HepG2 (cell line): ENCODE measurements around the gene C14orf93. TPM values are rescaled to one million over a fixed set of nuclear protein-coding genes. Genes with fewer than 3 reads are reported as not detected.

Experiments used
- ELF1 ChIP-seq: sonication (generic); formaldehyde crosslinking; IDR thresholded peaks from 2 replicates; pipeline ENCODE4 v1.4.0; 2020; ENCODE audit warnings: missing genetic modification reagents
- FOXO1 ChIP-seq: sonication (generic); formaldehyde crosslinking; IDR thresholded peaks from 2 replicates; pipeline ENCODE4 v1.4.0; 2020; ENCODE audit warnings: missing genetic modification reagents
- GTF3A ChIP-seq: sonication (generic); formaldehyde crosslinking; conservative IDR thresholded peaks from 2 replicates; pipeline ENCODE4 v1.4.0; 2020; ENCODE audit warnings: mild to moderate bottlenecking, missing genetic modification reagents
- HMGXB3 ChIP-seq: sonication (generic); formaldehyde crosslinking; IDR thresholded peaks from 2 replicates; pipeline ENCODE4 v1.4.0; 2020; ENCODE audit warnings: missing genetic modification reagents, borderline replicate concordance
- HOXA5 ChIP-seq: sonication (generic); formaldehyde crosslinking; IDR thresholded peaks from 2 replicates; pipeline ENCODE4 v1.4.0; 2020; ENCODE audit warnings: missing genetic modification reagents
- IRF2 ChIP-seq: IDR thresholded peaks from 2 replicates; pipeline ENCODE4 v1.6.1; 2018; ENCODE audit warnings: missing genetic modification reagents, missing compliant biosample characterization
- MAFF ChIP-seq: IDR thresholded peaks from 2 replicates; pipeline ENCODE4 v1.6.1; 2011; ENCODE audit warnings: low read depth, low read length, improper control_type of control experiment
- ONECUT2 ChIP-seq: sonication (generic); formaldehyde crosslinking; IDR thresholded peaks from 2 replicates; pipeline ENCODE4 v1.4.0; 2020; ENCODE audit warnings: missing genetic modification reagents
- PAX8 ChIP-seq: sonication (generic); formaldehyde crosslinking; IDR thresholded peaks from 2 replicates; pipeline ENCODE4 v1.8.0; 2022; ENCODE audit warnings: mild to moderate bottlenecking, missing genetic modification reagents, borderline replicate concordance
- SAP130 ChIP-seq: IDR thresholded peaks from 2 replicates; pipeline ENCODE4 v1.6.1; 2016; ENCODE audit warnings: low read depth
- SETDB1 ChIP-seq: sonication (generic); formaldehyde crosslinking; IDR thresholded peaks from 2 replicates; pipeline ENCODE4 v1.5.1; 2020; ENCODE audit warnings: missing genetic modification reagents, mild to moderate bottlenecking, borderline replicate concordance
- SMARCC2 ChIP-seq: fragments of 450-650 bp; IDR thresholded peaks from 2 replicates; pipeline ENCODE4 v1.6.1; 2017; ENCODE audit warnings: antibody characterized with exemption, mild to moderate bottlenecking
- TEAD2 ChIP-seq: sonication (generic); formaldehyde crosslinking; IDR thresholded peaks from 2 replicates; pipeline ENCODE4 v1.9.0; 2021; ENCODE audit warnings: missing genetic modification reagents
- USF2 ChIP-seq, 2 experiments: sonication (generic) in 1 of 2; formaldehyde crosslinking in 1 of 2; IDR thresholded peaks; 2 replicates each; pipeline versions ENCODE4 v1.5.1 to v1.6.1; 2011 to 2020; ENCODE audit warnings: borderline replicate concordance in 1 of 2, low read depth in 1 of 2, low read length in 1 of 2, mild to moderate bottlenecking in 1 of 2, missing genetic modification reagents in 1 of 2, moderate library complexity in 1 of 2
- ZMAT5 ChIP-seq: sonication (generic); formaldehyde crosslinking; IDR thresholded peaks from 2 replicates; pipeline ENCODE4 v1.5.0; 2020; ENCODE audit warnings: mild to moderate bottlenecking, low read depth, missing genetic modification reagents, borderline replicate concordance
- ZNF441 ChIP-seq: sonication (generic); formaldehyde crosslinking; IDR thresholded peaks from 2 replicates; pipeline ENCODE4 v1.7.0; 2021; ENCODE audit warnings: missing genetic modification reagents, borderline replicate concordance
- ZNF616 ChIP-seq: sonication (generic); formaldehyde crosslinking; IDR thresholded peaks from 2 replicates; pipeline ENCODE4 v1.5.0; 2020; ENCODE audit warnings: low read depth, mild to moderate bottlenecking, missing genetic modification reagents
- ZNF878 ChIP-seq: sonication (generic); formaldehyde crosslinking; IDR thresholded peaks from 2 replicates; pipeline ENCODE4 v1.8.1; 2023; ENCODE audit warnings: mild to moderate bottlenecking, missing genetic modification reagents, moderate library complexity
- ZSCAN30 ChIP-seq: sonication (generic); formaldehyde crosslinking; IDR thresholded peaks from 2 replicates; pipeline ENCODE4 v1.5.0; 2020; ENCODE audit warnings: mild to moderate bottlenecking, missing genetic modification reagents
- polyA plus RNA-seq, 8 experiments: library from polyadenylated mRNA; depleted of rRNA in 3 of 8; stranded (reverse) in 7 of 8; unstranded in 1 of 8; fragments of >200 nt; fragmentation: Illumina TruSeq in 4 of 8; extraction: Trizol in 4 of 8; gene quantifications; 2 replicates each; pipeline versions ENCODE4 v1.2.1 to v1.2.3, GENCODE V29; 2011 to 2016; ENCODE audit warnings: low read depth in 4 of 8, missing spikeins in 1 of 8, mixed read lengths in 1 of 8; ENCODE audit not compliant: insufficient read depth in 1 of 8
- total RNA-seq, 5 experiments: library from RNA; depleted of rRNA; stranded (reverse); fragments of >200 nt; fragmentation: Illumina TruSeq; extraction: Trizol; gene quantifications; 2 replicates each; pipeline ENCODE4 v1.2.3, GENCODE V29; 2016; ENCODE audit warnings: low read depth in 1 of 5
- TF ChIP-seq, protein P1 (sequence below): sonication (generic); formaldehyde crosslinking; IDR thresholded peaks from 2 replicates; pipeline ENCODE4 v1.5.0; 2020; ENCODE audit warnings: mild to moderate bottlenecking, missing genetic modification reagents

C14orf93 gene
- total and polyA plus RNA-seq, 2 of the 13 experiments (the other 11 are each of a cell fraction or from before 2014, with no cell fraction given): 11.4 to 22.5 TPM

- TF ChIP-seq, protein P1, sequence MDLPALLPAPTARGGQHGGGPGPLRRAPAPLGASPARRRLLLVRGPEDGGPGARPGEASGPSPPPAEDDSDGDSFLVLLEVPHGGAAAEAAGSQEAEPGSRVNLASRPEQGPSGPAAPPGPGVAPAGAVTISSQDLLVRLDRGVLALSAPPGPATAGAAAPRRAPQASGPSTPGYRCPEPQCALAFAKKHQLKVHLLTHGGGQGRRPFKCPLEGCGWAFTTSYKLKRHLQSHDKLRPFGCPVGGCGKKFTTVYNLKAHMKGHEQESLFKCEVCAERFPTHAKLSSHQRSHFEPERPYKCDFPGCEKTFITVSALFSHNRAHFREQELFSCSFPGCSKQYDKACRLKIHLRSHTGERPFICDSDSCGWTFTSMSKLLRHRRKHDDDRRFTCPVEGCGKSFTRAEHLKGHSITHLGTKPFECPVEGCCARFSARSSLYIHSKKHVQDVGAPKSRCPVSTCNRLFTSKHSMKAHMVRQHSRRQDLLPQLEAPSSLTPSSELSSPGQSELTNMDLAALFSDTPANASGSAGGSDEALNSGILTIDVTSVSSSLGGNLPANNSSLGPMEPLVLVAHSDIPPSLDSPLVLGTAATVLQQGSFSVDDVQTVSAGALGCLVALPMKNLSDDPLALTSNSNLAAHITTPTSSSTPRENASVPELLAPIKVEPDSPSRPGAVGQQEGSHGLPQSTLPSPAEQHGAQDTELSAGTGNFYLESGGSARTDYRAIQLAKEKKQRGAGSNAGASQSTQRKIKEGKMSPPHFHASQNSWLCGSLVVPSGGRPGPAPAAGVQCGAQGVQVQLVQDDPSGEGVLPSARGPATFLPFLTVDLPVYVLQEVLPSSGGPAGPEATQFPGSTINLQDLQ (CRISPR knock-in tag): no peak
- TF ChIP-seq IRF2 (peak; percentile 81; the same call in 1 of the 2 replicates), ELF1 (CRISPR knock-in tag) (no peak), HMGXB3 (peak; percentile 20; the same call in 1 of the 2 replicates), USF2 (IDR thresholded peaks at IDR 0.05; ENCODE audit: low read depth, low read length) (no peak), USF2 (CRISPR knock-in tag; IDR thresholded peaks at IDR 0.05; ENCODE audit: borderline replicate concordance) (no peak), PAX8 (CRISPR knock-in tag) (no peak), SAP130 (peak; percentile 75), ZSCAN30 (CRISPR knock-in tag) (no peak), ONECUT2 (no peak), SETDB1 (CRISPR knock-in tag) (no peak), TEAD2 (CRISPR knock-in tag) (no peak), ZNF441 (CRISPR knock-in tag) (no peak), ZNF616 (CRISPR knock-in tag) (no peak), HOXA5 (CRISPR knock-in tag) (no peak), SMARCC2 (no peak), ZMAT5 (no peak), FOXO1 (CRISPR knock-in tag) (peak; percentile 14; the same call in 1 of the 2 replicates), GTF3A (CRISPR knock-in tag) (no peak), ZNF878 (CRISPR knock-in tag) (no peak), MAFF (no peak)
Measured at GRCh38 chr14:22973217-22974032, 36.5 kb downstream of the C14orf93 start (continued).
